SK-N-SH (cell line): Measurements from ENCODE around the gene IL10RB. TPM values are rescaled to one million over a fixed set of nuclear protein-coding genes. Genes with fewer than 3 reads are reported as not detected.

Experiments
- CTCF ChIA-PET: fragments of 300-600, 350-600 bp; formaldehyde crosslinking; extraction: SDS; loops from one replicate; lab custom pipeline; 2021; lab: Yijun Ruan, JAX
- POLR2A ChIA-PET: fragments of 350-600 bp; sonication (Branson Sonifier 250); formaldehyde crosslinking; extraction: SDS; loops from one replicate; lab custom pipeline; 2020; ENCODE audit warnings: antibody characterized with exemption, inconsistent platforms; lab: Yijun Ruan, JAX
- DNase-seq: peaks from one replicate; pipeline ENCODE4 v3.0.0; 2012
- H2AFZ ChIP-seq: fragments of 200-600 bp; sonication (generic); 2 replicates; pipeline ENCODE4 v1.8.1; 2016; ENCODE audit warnings: antibody characterized with exemption, mild to moderate bottlenecking, low read depth
- H3F3A ChIP-seq: fragments of 200-600 bp; sonication (generic); replicated peaks from 2 replicates; pipeline ENCODE3; 2016; ENCODE audit warnings: antibody characterized with exemption, mild to moderate bottlenecking; ENCODE audit not compliant: insufficient read depth
- H3K27ac ChIP-seq, 2 experiments: fragments of 200-500 bp in 1 of 2; fragments of 200-600 bp in 1 of 2; sonication (Bioruptor generic) in 1 of 2; sonication (generic), shearing (Covaris generic) in 1 of 2; 2 replicates each; pipeline versions ENCODE4 v1.5.1 to v1.6.1; 2014 to 2016; ENCODE audit warnings: low read depth in 2 of 2, inconsistent platforms in 1 of 2, low read length in 1 of 2, mild to moderate bottlenecking in 1 of 2, mixed read lengths in 1 of 2
- H3K27me3 ChIP-seq: fragments of 200-600 bp; sonication (generic), shearing (Covaris generic); 2 replicates; pipeline ENCODE4 v1.6.1; 2016; ENCODE audit warnings: mixed run types; ENCODE audit not compliant: insufficient read depth
- H3K36me3 ChIP-seq, 2 experiments: fragments of 200-500 bp in 1 of 2; fragments of 200-600 bp in 1 of 2; sonication (Bioruptor generic) in 1 of 2; sonication (generic) in 1 of 2; replicated peaks in 1 of 2; 2 replicates each; pipeline versions ENCODE3 to v1.5.1; 2014 to 2016; ENCODE audit warnings: low read length in 1 of 2, mild to moderate bottlenecking in 1 of 2; ENCODE audit not compliant: insufficient read depth in 2 of 2, control insufficient read depth in 1 of 2
- H3K4me1 ChIP-seq, 2 experiments: fragments of 200-500 bp in 1 of 2; fragments of 200-600 bp in 1 of 2; sonication (Bioruptor generic) in 1 of 2; sonication (generic), shearing (Covaris generic) in 1 of 2; 2 replicates each; pipeline versions ENCODE4 v1.5.1 to v1.6.1; 2014 to 2016; ENCODE audit warnings: low read depth in 1 of 2, low read length in 1 of 2, mixed run types in 1 of 2; ENCODE audit not compliant: insufficient read depth in 2 of 2, control insufficient read depth in 1 of 2
- H3K4me2 ChIP-seq: fragments of 200-600 bp; sonication (generic), shearing (Covaris generic); 2 replicates; pipeline ENCODE4 v1.6.1; 2017; ENCODE audit warnings: mixed run types
- H3K4me3 ChIP-seq, 2 experiments: fragments of 200-500 bp in 1 of 2; fragments of 200-600 bp in 1 of 2; sonication (Bioruptor generic) in 1 of 2; sonication (generic), shearing (Covaris generic) in 1 of 2; 2 replicates each; pipeline versions ENCODE4 v1.5.1 to v1.8.1; 2014 to 2016; ENCODE audit warnings: low read depth in 2 of 2, inconsistent platforms in 1 of 2, low read length in 1 of 2, mild to moderate bottlenecking in 1 of 2, mixed read lengths in 1 of 2, moderate library complexity in 1 of 2
- H3K79me2 ChIP-seq: fragments of 200-600 bp; sonication (generic); 2 replicates; pipeline ENCODE4 v1.8.1; 2017; ENCODE audit warnings: mild to moderate bottlenecking; ENCODE audit not compliant: insufficient read depth
- H3K9ac ChIP-seq: fragments of 200-600 bp; sonication (generic); 2 replicates; pipeline ENCODE4 v1.6.1; 2017; ENCODE audit warnings: mixed run types
- H3K9me2 ChIP-seq: fragments of 200-600 bp; sonication (generic); 2 replicates; pipeline ENCODE4 v1.6.1; 2017; ENCODE audit warnings: mixed run types
- H3K9me3 ChIP-seq: fragments of 200-600 bp; sonication (generic); 2 replicates; pipeline ENCODE4 v1.6.1; 2017; ENCODE audit warnings: mixed run types, mild to moderate bottlenecking, moderate library complexity
- H4K20me1 ChIP-seq: fragments of 200-600 bp; sonication (generic); 2 replicates; pipeline ENCODE4 v1.6.1; 2017; ENCODE audit warnings: mild to moderate bottlenecking, mixed run types; ENCODE audit not compliant: insufficient read depth
- EP300 ChIP-seq, 2 experiments: IDR thresholded peaks; 2 replicates each; pipeline versions ENCODE4 v1.4.0 to v1.6.1; 2012; ENCODE audit warnings: borderline replicate concordance in 1 of 2, low read depth in 1 of 2, low read length in 1 of 2
- EZH2phosphoT487 ChIP-seq: fragments of 200-600 bp; sonication (generic); IDR thresholded peaks from 2 replicates; pipeline ENCODE4 v1.6.1; 2017; ENCODE audit warnings: low read depth, mixed run types, mild to moderate bottlenecking, antibody characterized with exemption, moderate library complexity, borderline replicate concordance
- GABPA ChIP-seq: IDR thresholded peaks from 2 replicates; pipeline ENCODE4 v1.4.0; 2012; ENCODE audit warnings: low read depth, mild to moderate bottlenecking
- MXI1 ChIP-seq: IDR thresholded peaks from 2 replicates; pipeline ENCODE4 v1.6.1; 2012; ENCODE audit warnings: mild to moderate bottlenecking, low read depth, low read length, improper control_type of control experiment
- NFIC ChIP-seq: IDR thresholded peaks from 2 replicates; pipeline ENCODE4 v1.4.0; 2012; ENCODE audit warnings: borderline replicate concordance
- NRF1 ChIP-seq: IDR thresholded peaks from 2 replicates; pipeline ENCODE4 v1.6.1; 2012; ENCODE audit warnings: low read depth, mild to moderate bottlenecking, low read length
- PBX3 ChIP-seq: IDR thresholded peaks from 2 replicates; pipeline ENCODE4; 2012
- RAD21 ChIP-seq: IDR thresholded peaks from 2 replicates; pipeline ENCODE4 v1.6.1; 2012; ENCODE audit warnings: mild to moderate bottlenecking, low read length
- RXRA ChIP-seq: IDR thresholded peaks from 2 replicates; pipeline ENCODE4 v1.4.0; 2012; ENCODE audit warnings: low read depth, mild to moderate bottlenecking, borderline replicate concordance
- SIN3A ChIP-seq: IDR thresholded peaks from 2 replicates; pipeline ENCODE4 v1.6.1; 2012; ENCODE audit warnings: low read depth, mild to moderate bottlenecking, low read length, moderate library complexity, borderline replicate concordance
- TEAD4 ChIP-seq: IDR thresholded peaks from 2 replicates; pipeline ENCODE4 v1.4.0; 2012; ENCODE audit warnings: mild to moderate bottlenecking, borderline replicate concordance; ENCODE audit not compliant: insufficient read depth
- ZBTB33 ChIP-seq: IDR thresholded peaks from 2 replicates; pipeline ENCODE4 v1.4.0; 2012; ENCODE audit warnings: low read depth, borderline replicate concordance
- WGBS: methylation state at CpG from one replicate; pipeline ENCODE4 v1.1.6; 2017; ENCODE audit warnings: low lambda C conversion rate; 5-methylcytosine and 5-hydroxymethylcytosine counted together
- polyA plus RNA-seq, 3 experiments: library from polyadenylated mRNA; depleted of rRNA; stranded (reverse); fragments of >200 nt; gene quantifications; 2 replicates each; pipeline ENCODE4 v1.2.3, GENCODE V29; 2012
- TF ChIP-seq, protein P1 (sequence below): IDR thresholded peaks from 2 replicates; pipeline ENCODE4 v1.6.1; 2012; ENCODE audit warnings: mild to moderate bottlenecking, low read depth, low read length, moderate library complexity

Gene IL10RB
- polyA plus RNA-seq, 1 of the 3 experiments (the other 2 are of a cell fraction) = 20.1 TPM

DNA sequence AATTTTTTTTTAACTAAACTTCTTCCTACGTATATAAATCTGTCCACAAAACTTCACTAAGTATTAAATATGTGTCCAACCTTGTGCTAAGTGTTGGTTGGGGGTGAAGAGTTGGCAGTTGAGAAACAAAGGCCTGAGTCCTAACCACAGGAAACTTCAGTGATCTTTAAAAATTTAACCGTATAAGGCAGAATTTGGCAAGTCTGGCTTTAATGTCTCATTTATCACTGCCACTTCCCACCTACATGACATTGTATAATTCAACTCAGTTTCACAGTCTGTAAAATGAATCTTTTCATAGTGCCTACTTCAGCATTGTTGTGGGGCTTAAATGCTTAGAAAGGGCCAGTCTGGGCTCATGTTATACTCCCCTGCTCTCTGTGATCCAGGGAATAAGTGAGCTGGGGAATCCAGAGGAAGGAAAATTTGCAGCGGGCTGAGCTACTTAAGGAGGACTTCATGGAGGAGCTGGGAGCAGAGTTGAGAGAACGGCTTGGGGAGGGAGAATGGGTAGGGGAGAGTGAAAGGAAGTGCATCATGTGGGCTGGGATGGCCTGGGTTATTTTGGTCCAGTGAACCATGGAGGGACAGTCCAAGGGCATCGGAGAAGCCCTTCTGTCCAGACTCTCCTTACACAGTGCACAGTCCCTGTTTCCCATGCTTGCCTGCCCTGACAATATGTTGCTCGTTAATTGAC lies 21.9 kb upstream of the IL10RB start:
- Histone ChIP-seq H3K4me3 (no peak overlapping the region), H3K9me2 (no peaks in the 10 kb centered on the region), H3K9me3 (no peaks in the 10 kb centered on the region), H3K36me3 (peaks cover 25 to 31% of the 10 kb centered on the region in 2 experiments), H3K9ac (no peak overlapping the region), H4K20me1 (no peaks in the 10 kb centered on the region), H3K4me1 (no peaks in the 10 kb centered on the region; a peak in 1 of 4 replicates), H2AFZ (no peak overlapping the region), H3K4me2 (no peak overlapping the region), H3K27ac (no peak overlapping the region), H3K27me3 (no peaks in the 10 kb centered on the region), H3F3A (no peaks in the 10 kb centered on the region), H3K79me2 (peaks cover 5% of the 10 kb centered on the region; the same call in 1 of the 2 replicates)
- ChIA-PET CTCF (interaction anchor here (1.2 kb wide), 1 partner anchor 47 kb away, joined by 4 read pairs; no protein-coding TSS in a partner anchor), POLR2A (no interaction called here)
- WGBS = over 99% methylated on average over 6 of the region's 6 CpGs
- TF ChIP-seq RXRA = no peak
- TF ChIP-seq PBX3 = no peak
- TF ChIP-seq TEAD4 = no peak
- TF ChIP-seq NRF1 = no peak
- TF ChIP-seq ZBTB33 = no peak
- no peak for TF ChIP-seq EZH2phosphoT487
- TF ChIP-seq RAD21 = no peak
- no peak for TF ChIP-seq EP300 (IDR thresholded peaks at IDR 0.05; ENCODE audit: borderline replicate concordance in 1 of 2, low read depth in 1 of 2, low read length in 1 of 2)
- TF ChIP-seq GABPA = no peak
- TF ChIP-seq NFIC = no peak
- no peak for TF ChIP-seq SIN3A
- no peak for TF ChIP-seq MXI1
- TF ChIP-seq, protein P1, sequence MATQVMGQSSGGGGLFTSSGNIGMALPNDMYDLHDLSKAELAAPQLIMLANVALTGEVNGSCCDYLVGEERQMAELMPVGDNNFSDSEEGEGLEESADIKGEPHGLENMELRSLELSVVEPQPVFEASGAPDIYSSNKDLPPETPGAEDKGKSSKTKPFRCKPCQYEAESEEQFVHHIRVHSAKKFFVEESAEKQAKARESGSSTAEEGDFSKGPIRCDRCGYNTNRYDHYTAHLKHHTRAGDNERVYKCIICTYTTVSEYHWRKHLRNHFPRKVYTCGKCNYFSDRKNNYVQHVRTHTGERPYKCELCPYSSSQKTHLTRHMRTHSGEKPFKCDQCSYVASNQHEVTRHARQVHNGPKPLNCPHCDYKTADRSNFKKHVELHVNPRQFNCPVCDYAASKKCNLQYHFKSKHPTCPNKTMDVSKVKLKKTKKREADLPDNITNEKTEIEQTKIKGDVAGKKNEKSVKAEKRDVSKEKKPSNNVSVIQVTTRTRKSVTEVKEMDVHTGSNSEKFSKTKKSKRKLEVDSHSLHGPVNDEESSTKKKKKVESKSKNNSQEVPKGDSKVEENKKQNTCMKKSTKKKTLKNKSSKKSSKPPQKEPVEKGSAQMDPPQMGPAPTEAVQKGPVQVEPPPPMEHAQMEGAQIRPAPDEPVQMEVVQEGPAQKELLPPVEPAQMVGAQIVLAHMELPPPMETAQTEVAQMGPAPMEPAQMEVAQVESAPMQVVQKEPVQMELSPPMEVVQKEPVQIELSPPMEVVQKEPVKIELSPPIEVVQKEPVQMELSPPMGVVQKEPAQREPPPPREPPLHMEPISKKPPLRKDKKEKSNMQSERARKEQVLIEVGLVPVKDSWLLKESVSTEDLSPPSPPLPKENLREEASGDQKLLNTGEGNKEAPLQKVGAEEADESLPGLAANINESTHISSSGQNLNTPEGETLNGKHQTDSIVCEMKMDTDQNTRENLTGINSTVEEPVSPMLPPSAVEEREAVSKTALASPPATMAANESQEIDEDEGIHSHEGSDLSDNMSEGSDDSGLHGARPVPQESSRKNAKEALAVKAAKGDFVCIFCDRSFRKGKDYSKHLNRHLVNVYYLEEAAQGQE = no peak
- no peak for DNase-seq
